PFSK-1 (cell line): ENCODE results near the gene GDF15.
A peak's percentile ranks its signal among the peaks of the same experiment; 100 is the strongest.

Experiments
- FOXP2 ChIP-seq: optimal IDR thresholded peaks from 2 replicates; pipeline ENCODE3; 2011; ENCODE audit warnings: borderline replicate concordance, control low read depth, inconsistent platforms; ENCODE audit not compliant: insufficient read depth; ENCODE audit errors: extremely low read length, extremely low read depth
- POLR2AphosphoS5 ChIP-seq: IDR thresholded peaks from 2 replicates; pipeline ENCODE4 v1.6.1; 2012; ENCODE audit warnings: low read depth, mild to moderate bottlenecking, control low read depth, low read length, moderate library complexity
- REST ChIP-seq, 2 experiments: IDR thresholded peaks; 2 replicates each; pipeline versions ENCODE4 v1.6.1 to v1.8.0; 2011 to 2012; ENCODE audit warnings: low read depth in 2 of 2, low read length in 2 of 2, control low read depth in 1 of 2, inconsistent platforms in 1 of 2, mild to moderate bottlenecking in 1 of 2, moderate library complexity in 1 of 2; ENCODE audit not compliant: insufficient read depth in 1 of 2
- SIN3A ChIP-seq: IDR thresholded peaks from 2 replicates; pipeline ENCODE4 v1.6.1; 2012; ENCODE audit warnings: mild to moderate bottlenecking, low read length, moderate library complexity, borderline replicate concordance; ENCODE audit not compliant: insufficient read depth
- TAF1 ChIP-seq: IDR thresholded peaks from 2 replicates; pipeline ENCODE4 v1.6.1; 2012; ENCODE audit warnings: low read length, control low read depth, borderline replicate concordance; ENCODE audit not compliant: insufficient read depth

The GDF15 gene

GRCh38 chr19:18361646-18362045 lies 24.3 kb upstream of the GDF15 start:
- TF ChIP-seq POLR2AphosphoS5 (no peak), TAF1 (no peak), REST (IDR thresholded peaks at IDR 0.05; ENCODE audit: insufficient read depth in 1 of 2, low read depth in 2 of 2, low read length in 2 of 2) (no peak)

- TF ChIP-seq FOXP2: no peak
- no peak for TF ChIP-seq SIN3A
- TF ChIP-seq REST (IDR thresholded peaks at IDR 0.05; ENCODE audit: insufficient read depth in 1 of 2, low read depth in 2 of 2, low read length in 2 of 2): no peak
- no peak for TF ChIP-seq POLR2AphosphoS5
- TF ChIP-seq TAF1: no peak
Observed at GRCh38 chr19:18362934-18363542, 22.9 kb upstream of the GDF15 start.

- TF ChIP-seq SIN3A: no peak
- no peak for TF ChIP-seq FOXP2
- no peak for TF ChIP-seq REST (IDR thresholded peaks at IDR 0.05; ENCODE audit: insufficient read depth in 1 of 2, low read depth in 2 of 2, low read length in 2 of 2)
- TF ChIP-seq POLR2AphosphoS5: no peak
- TF ChIP-seq TAF1: no peak
Observed at GRCh38 chr19:18363787-18364186, 22.2 kb upstream of the GDF15 start.

- TF ChIP-seq POLR2AphosphoS5: peak; percentile 57
- 0 out of 2 replicates have a peak, but pooled peaks have one; percentile 19 for TF ChIP-seq TAF1
- TF ChIP-seq SIN3A: peak; percentile 45; the same call in 1 of the 2 replicates
- peak; percentile 28 for TF ChIP-seq FOXP2
- TF ChIP-seq REST (IDR thresholded peaks at IDR 0.05; ENCODE audit: insufficient read depth in 1 of 2, low read depth in 2 of 2, low read length in 2 of 2): peak in 1 of 2 experiments; percentile 63; a peak in 1 of 4 replicates
Observed at GRCh38 chr19:18364826-18365528, 21.0 kb upstream of the GDF15 start.
